Loucy (cell line): Measurements from ENCODE around the gene PDZD4.

Source experiments
- H2AFZ ChIP-seq: fragments of 200-600 bp; sonication (generic); 2 replicates; pipeline ENCODE4 v1.6.0; 2016; ENCODE audit warnings: antibody characterized with exemption, mild to moderate bottlenecking, low read length, moderate library complexity
- H3F3A ChIP-seq: fragments of 200-600 bp; 2 replicates; pipeline ENCODE4 v1.6.0; 2016; ENCODE audit warnings: antibody characterized with exemption, low read depth, mild to moderate bottlenecking
- H3K27me3 ChIP-seq: fragments of 200-600 bp; sonication (generic); 2 replicates; pipeline ENCODE4 v1.6.1; 2014; ENCODE audit warnings: low read length, mild to moderate bottlenecking; ENCODE audit not compliant: insufficient read depth, poor library complexity, severe bottlenecking
- H3K36me3 ChIP-seq: fragments of 200-600 bp; sonication (generic); 2 replicates; pipeline ENCODE4 v1.6.1; 2016; ENCODE audit warnings: low read length; ENCODE audit not compliant: insufficient read depth
- H3K4me1 ChIP-seq: fragments of 200-600 bp; sonication (generic); 2 replicates; pipeline ENCODE4 v1.5.1; 2014; ENCODE audit warnings: low read length, mild to moderate bottlenecking; ENCODE audit not compliant: insufficient read depth, poor library complexity, severe bottlenecking
- H3K4me2 ChIP-seq: fragments of 200-600 bp; sonication (generic); 2 replicates; pipeline ENCODE4 v1.6.0; 2014; ENCODE audit warnings: antibody characterized with exemption, low read length, low read depth, mild to moderate bottlenecking; ENCODE audit not compliant: poor library complexity, severe bottlenecking
- H3K4me3 ChIP-seq: fragments of 200-600 bp; sonication (generic); 2 replicates; pipeline ENCODE4 v1.5.1; 2014; ENCODE audit warnings: low read length, mild to moderate bottlenecking, mixed read lengths; ENCODE audit not compliant: poor library complexity, severe bottlenecking
- H3K79me2 ChIP-seq: fragments of 200-600 bp; sonication (generic); 2 replicates; pipeline ENCODE4 v1.6.1; 2014; ENCODE audit warnings: low read length; ENCODE audit not compliant: insufficient read depth
- H3K9ac ChIP-seq: fragments of 200-600 bp; sonication (generic); 2 replicates; pipeline ENCODE4 v1.6.0; 2014; ENCODE audit warnings: mild to moderate bottlenecking, low read depth, low read length, moderate library complexity; ENCODE audit not compliant: poor library complexity, severe bottlenecking
- H3K9me2 ChIP-seq: fragments of 200-600 bp; sonication (generic); replicated peaks from 2 replicates; pipeline ENCODE4 v1.6.1; 2016; ENCODE audit warnings: low read depth, low read length, mixed read lengths
- H3K9me3 ChIP-seq: fragments of 200-600 bp; sonication (generic); 2 replicates; pipeline ENCODE4 v1.6.1; 2014; ENCODE audit warnings: mild to moderate bottlenecking, antibody characterized with exemption, low read length, low read depth; ENCODE audit not compliant: insufficient read depth
- H4K20me1 ChIP-seq: fragments of 200-600 bp; sonication (generic); 2 replicates; pipeline ENCODE4 v1.6.0; 2014; ENCODE audit warnings: antibody characterized with exemption, low read length, mild to moderate bottlenecking; ENCODE audit not compliant: insufficient read depth, poor library complexity, severe bottlenecking
- EZH2phosphoT487 ChIP-seq: fragments of 200-600 bp; IDR thresholded peaks from 2 replicates; pipeline ENCODE4 v1.6.1; 2018; ENCODE audit warnings: antibody characterized with exemption, mild to moderate bottlenecking, moderate library complexity, borderline replicate concordance
- TF ChIP-seq, protein P1 (sequence below): fragments of 200-600 bp; sonication (generic); conservative IDR thresholded peaks from 2 replicates; pipeline ENCODE4 v1.5.1; 2014; ENCODE audit warnings: mild to moderate bottlenecking, antibody characterized with exemption, low read length

Gene PDZD4

DNA sequence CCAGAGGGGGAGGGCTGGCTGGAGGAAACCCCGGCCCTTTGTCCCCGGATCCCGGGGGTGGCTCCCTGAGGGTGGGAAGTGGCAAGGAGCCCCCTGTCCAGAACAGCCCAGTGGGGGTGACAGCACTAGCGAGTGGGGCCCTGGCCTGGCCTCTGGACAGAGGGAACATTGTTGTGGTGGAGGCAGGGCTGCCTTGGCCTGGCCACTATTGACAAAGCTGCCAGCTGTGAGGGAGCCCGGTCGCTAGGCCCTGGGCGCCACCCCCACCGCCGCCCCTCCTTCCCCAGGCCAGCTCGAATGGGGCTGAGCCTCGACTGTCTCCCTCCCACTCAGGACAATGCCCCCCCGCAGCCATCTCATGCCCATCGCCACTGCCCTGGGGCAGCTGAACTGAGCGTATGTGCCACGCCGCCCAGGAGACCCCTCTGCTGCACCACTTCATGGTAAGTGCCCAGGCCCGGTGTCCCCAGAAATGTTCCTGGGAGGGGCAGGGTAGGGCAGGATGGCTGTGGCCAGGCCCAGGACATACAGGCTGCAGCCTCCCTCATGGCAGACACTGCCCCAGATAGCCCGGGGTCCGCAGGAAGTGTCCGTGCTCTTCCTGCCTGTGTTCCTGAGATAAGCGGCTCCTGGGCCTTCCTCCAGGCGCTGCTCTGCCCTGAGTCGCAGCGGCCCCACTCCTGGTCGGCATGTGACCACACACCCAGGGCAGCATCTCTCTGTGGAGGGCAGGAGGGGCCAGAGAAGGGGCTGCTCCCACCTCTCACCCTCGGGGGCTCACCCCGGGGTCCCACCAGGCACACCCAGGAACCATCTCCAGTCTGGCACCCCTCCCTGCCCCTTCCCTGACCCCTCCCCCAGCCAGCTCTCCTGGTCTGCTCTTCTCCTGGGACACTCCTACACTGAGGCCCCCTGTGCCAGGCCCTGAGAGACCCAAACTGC is 64.9 kb downstream of the PDZD4 start:
- peak overlapping the region; percentile 64 for H3K4me3 ChIP-seq
- peak overlapping the region; percentile 68 for H3K4me2 ChIP-seq
- H3K9ac ChIP-seq: peak overlapping the region; percentile 56
- H2AFZ ChIP-seq: no peak overlapping the region
- no peaks in the 10 kb centered on the region for H3K27me3 ChIP-seq
- H3K9me3 ChIP-seq: no peaks in the 10 kb centered on the region
- no peaks in the 10 kb centered on the region for H3K79me2 ChIP-seq
- H4K20me1 ChIP-seq: no peaks in the 10 kb centered on the region
- H3F3A ChIP-seq: no peaks in the 10 kb centered on the region
- no peaks in the 10 kb centered on the region for H3K36me3 ChIP-seq
- TF ChIP-seq EZH2phosphoT487: no peak
- TF ChIP-seq, protein P1, sequence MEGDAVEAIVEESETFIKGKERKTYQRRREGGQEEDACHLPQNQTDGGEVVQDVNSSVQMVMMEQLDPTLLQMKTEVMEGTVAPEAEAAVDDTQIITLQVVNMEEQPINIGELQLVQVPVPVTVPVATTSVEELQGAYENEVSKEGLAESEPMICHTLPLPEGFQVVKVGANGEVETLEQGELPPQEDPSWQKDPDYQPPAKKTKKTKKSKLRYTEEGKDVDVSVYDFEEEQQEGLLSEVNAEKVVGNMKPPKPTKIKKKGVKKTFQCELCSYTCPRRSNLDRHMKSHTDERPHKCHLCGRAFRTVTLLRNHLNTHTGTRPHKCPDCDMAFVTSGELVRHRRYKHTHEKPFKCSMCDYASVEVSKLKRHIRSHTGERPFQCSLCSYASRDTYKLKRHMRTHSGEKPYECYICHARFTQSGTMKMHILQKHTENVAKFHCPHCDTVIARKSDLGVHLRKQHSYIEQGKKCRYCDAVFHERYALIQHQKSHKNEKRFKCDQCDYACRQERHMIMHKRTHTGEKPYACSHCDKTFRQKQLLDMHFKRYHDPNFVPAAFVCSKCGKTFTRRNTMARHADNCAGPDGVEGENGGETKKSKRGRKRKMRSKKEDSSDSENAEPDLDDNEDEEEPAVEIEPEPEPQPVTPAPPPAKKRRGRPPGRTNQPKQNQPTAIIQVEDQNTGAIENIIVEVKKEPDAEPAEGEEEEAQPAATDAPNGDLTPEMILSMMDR: no peak
- H3K4me1 ChIP-seq: peaks cover 4% of the 10 kb centered on the region
- H3K9me2 ChIP-seq: no peaks in the 10 kb centered on the region

DNA sequence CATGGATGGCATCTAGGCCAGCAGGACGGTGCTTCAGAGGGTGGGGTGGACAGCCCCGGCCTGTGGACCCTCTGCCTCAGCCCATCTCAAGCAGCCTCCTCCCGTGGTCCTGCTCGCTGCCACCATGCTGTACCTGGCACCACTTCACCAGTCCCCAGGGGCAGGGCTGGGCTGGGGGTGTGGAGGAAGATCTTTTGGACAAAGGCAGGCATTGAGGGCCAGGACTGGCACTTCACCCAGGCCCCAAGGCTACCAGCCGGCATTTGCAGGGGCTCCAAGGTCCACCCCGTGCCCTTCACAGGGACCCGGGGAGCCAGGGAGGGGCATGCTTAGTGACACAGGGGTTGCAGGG is 65.6 kb downstream of the PDZD4 start:
- Histone ChIP-seq H3K4me3 (no peak overlapping the region), H4K20me1 (no peaks in the 10 kb centered on the region), H3K4me2 (no peak overlapping the region), H3F3A (no peaks in the 10 kb centered on the region), H3K79me2 (no peaks in the 10 kb centered on the region), H3K27me3 (no peaks in the 10 kb centered on the region), H3K9ac (no peak overlapping the region), H3K9me3 (no peaks in the 10 kb centered on the region), H2AFZ (no peak overlapping the region), H3K36me3 (no peaks in the 10 kb centered on the region), H3K4me1 (peaks cover 4% of the 10 kb centered on the region), H3K9me2 (no peaks in the 10 kb centered on the region)
- TF ChIP-seq, protein P1: no peak
- TF ChIP-seq EZH2phosphoT487: no peak

DNA sequence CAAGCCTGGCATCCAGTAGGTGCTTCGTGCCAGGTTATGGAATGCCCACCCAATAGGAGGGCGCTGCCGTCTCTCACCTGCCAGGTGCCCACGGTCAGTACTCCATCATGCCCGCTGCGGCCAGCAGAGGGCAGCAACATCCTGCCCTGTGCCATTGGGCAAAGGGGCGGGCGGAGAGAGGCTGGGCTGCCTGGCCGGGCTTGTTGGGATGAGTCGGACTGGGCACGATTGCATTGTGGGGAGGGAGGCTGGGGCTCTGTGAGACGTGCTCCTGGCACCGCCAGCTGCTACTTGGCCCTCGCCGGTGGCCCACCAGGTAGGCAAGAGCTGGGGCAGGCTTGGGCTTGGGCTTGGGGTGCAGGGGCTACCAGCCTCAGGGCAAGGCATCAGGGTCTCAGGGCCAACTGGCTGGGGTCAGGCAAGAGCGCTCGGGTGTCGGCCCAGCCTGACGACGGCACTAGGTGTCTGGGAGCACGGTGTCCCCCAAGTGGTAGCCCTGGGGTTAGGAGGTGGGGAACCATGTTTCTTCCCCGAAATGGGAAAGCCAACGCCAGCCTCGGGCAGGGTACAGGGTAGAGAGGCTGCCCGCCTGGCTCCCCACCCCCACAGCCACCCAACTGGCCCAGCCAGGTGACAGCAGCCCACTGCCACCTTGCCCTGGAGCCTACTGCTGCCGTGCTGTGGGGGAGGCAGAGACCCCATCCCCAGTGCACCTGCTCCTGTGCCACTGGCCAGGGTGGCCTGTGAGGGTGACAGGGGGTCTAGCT is 66.2 kb downstream of the PDZD4 start, which contains the start of gene PLXNB3:
Gene PLXNB3 (plus strand): TSS at position 261 of the 767 bp plus-strand sequence. CDS start 1,287 bp downstream, outside the sequence.
- H3K79me2 ChIP-seq: no peaks in the 10 kb centered on the region
- no peaks in the 10 kb centered on the region for H3K27me3 ChIP-seq
- H3K9ac ChIP-seq: peak within 1 kb of the TSS; percentile 32
- peak within 1 kb of the TSS; percentile 21 for H3K4me3 ChIP-seq
- no peaks in the 10 kb centered on the region for H3F3A ChIP-seq
- H4K20me1 ChIP-seq: no peaks in the 10 kb centered on the region
- H3K9me2 ChIP-seq: no peaks in the 10 kb centered on the region
- H2AFZ ChIP-seq: no peak within 1 kb of the TSS
- no peaks in the 10 kb centered on the region for H3K36me3 ChIP-seq
- H3K9me3 ChIP-seq: no peaks in the 10 kb centered on the region
- TF ChIP-seq EZH2phosphoT487: no peak
- TF ChIP-seq, protein P1: peak; percentile 73
- H3K4me1 ChIP-seq: peaks cover 4% of the 10 kb centered on the region
- peak within 1 kb of the TSS; percentile 44 for H3K4me2 ChIP-seq
